ENCODE results near the gene L2HGDH. TPM values are rescaled to one million over a fixed set of nuclear protein-coding genes. Genes with fewer than 3 reads are reported as not detected.

The L2HGDH gene
- total and polyA plus RNA-seq, 9 of the 15 experiments (the other 6 are each of a cell fraction or from before 2014, with no cell fraction given) = 1.7 to 16.1 (median 10.5) TPM

GRCh38 chr14:50354527-50354926 lies 42.5 kb upstream of the L2HGDH start:
- WGBS (ENCODE audit: insufficient coverage, low coverage, missing lambda C conversion rate) = 0% methylated on average over 1 of the region's 1 CpG
- intact Hi-C loops (cut with micrococcal nuclease) = no loop called here
- Histone ChIP-seq H3K4me2 (ENCODE audit: insufficient read depth, low read length) (no peak overlapping the region), H3K36me3 (ENCODE audit: control insufficient read depth, insufficient read depth, low read length) (no peaks in the 10 kb centered on the region), H3K4me3 (no peak overlapping the region), H4K20me1 (replicated peaks; ENCODE audit: control insufficient read depth, insufficient read depth, low read length) (no peaks in the 10 kb centered on the region), H2AFZ (ENCODE audit: low read depth, low read length) (no peak overlapping the region), H3K9me1 (ENCODE audit: control insufficient read depth, insufficient read depth, low read length) (no peaks in the 10 kb centered on the region), H3K9me3 (replicated peaks; ENCODE audit: control insufficient read depth, insufficient read depth, low read depth, low read length) (no peaks in the 10 kb centered on the region), H3K27me3 (ENCODE audit: control insufficient read depth in 2 of 2, insufficient read depth in 2 of 2, low read length in 2 of 2) (no peaks in the 10 kb centered on the region), H3K4me1 (replicated peaks in 1 of 2; ENCODE audit: control insufficient read depth in 2 of 2, insufficient read depth in 2 of 2, low read length in 2 of 2) (no peaks in the 10 kb centered on the region; a peak in 2 of 5 replicates), H3K79me2 (ENCODE audit: control insufficient read depth, insufficient read depth, low read length) (no peaks in the 10 kb centered on the region), H3K9ac (ENCODE audit: insufficient read depth in 1 of 2, low read depth in 2 of 2, low read length in 2 of 2) (no peak overlapping the region), H3K27ac (ENCODE audit: extremely low read depth, low read depth, low read length) (no peak overlapping the region)
- DNase-seq (ENCODE audit: extremely low read depth in 1 of 4, low spot score in 3 of 4) = no peak
- FAIRE-seq = no peak
- no TSS peak for BruUV-seq (replicated peaks)
- in situ Hi-C loops (cut with MboI) = no loop called here
- no peak for TF ChIP-seq NR3C1 (CRISPR knock-in tag; IDR thresholded peaks at IDR 0.05)
- no peak for TF ChIP-seq PHTF2 (CRISPR knock-in tag; IDR thresholded peaks at IDR 0.05)
- no peak for TF ChIP-seq SMAD1 (IDR thresholded peaks at IDR 0.05; ENCODE audit: low read depth, low read length, partially characterized antibody)
- TF ChIP-seq, protein P1, sequence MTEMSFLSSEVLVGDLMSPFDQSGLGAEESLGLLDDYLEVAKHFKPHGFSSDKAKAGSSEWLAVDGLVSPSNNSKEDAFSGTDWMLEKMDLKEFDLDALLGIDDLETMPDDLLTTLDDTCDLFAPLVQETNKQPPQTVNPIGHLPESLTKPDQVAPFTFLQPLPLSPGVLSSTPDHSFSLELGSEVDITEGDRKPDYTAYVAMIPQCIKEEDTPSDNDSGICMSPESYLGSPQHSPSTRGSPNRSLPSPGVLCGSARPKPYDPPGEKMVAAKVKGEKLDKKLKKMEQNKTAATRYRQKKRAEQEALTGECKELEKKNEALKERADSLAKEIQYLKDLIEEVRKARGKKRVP (CRISPR knock-in tag; IDR thresholded peaks at IDR 0.05) = no peak
- no peak for TF ChIP-seq CCNT2 (IDR thresholded peaks at IDR 0.05; ENCODE audit: borderline replicate concordance, extremely low read depth, insufficient read length, low read depth, low read length)
- TF ChIP-seq GATA2 (CRISPR knock-in tag; IDR thresholded peaks at IDR 0.05) = no peak
- no peak for TF ChIP-seq ZFP36 (IDR thresholded peaks at IDR 0.05; ENCODE audit: low read depth, low read length, partially characterized antibody)
- no peak for TF ChIP-seq RBBP5 (IDR thresholded peaks at IDR 0.05; ENCODE audit: borderline replicate concordance, insufficient read depth, low read length, poor library complexity, severe bottlenecking)
- TF ChIP-seq ZNF354B (CRISPR knock-in tag; IDR thresholded peaks at IDR 0.05) = no peak
- no peak for TF ChIP-seq SMARCA5 (IDR thresholded peaks at IDR 0.05)
- TF ChIP-seq CREM (IDR thresholded peaks at IDR 0.05; ENCODE audit: low read depth) = no peak
- no peak for TF ChIP-seq SMARCE1 (IDR thresholded peaks at IDR 0.05)
- TF ChIP-seq EWSR1 (IDR thresholded peaks at IDR 0.05; ENCODE audit: borderline replicate concordance, low read depth, partially characterized antibody) = no peak
- no peak for TF ChIP-seq HDAC2 (IDR thresholded peaks at IDR 0.05)
- no peak for TF ChIP-seq XRCC4 (IDR thresholded peaks at IDR 0.05; ENCODE audit: extremely low read depth, insufficient read depth, insufficient read length)
- TF ChIP-seq NFYB (IDR thresholded peaks at IDR 0.05; ENCODE audit: extremely low read depth, insufficient read length) = no peak
- TF ChIP-seq USF2 (CRISPR knock-in tag; IDR thresholded peaks at IDR 0.05) = no peak
- TF ChIP-seq BRF1 (IDR thresholded peaks at IDR 0.05; ENCODE audit: borderline replicate concordance, extremely low read depth, insufficient read length) = no peak
- no peak for TF ChIP-seq E2F4 (CRISPR knock-in tag; IDR thresholded peaks at IDR 0.05; ENCODE audit: low read depth)
- TF ChIP-seq U2AF2 (optimal IDR thresholded peaks at IDR 0.05; ENCODE audit: low read depth, low read length) = no peak
- ChIA-PET CTCF (ENCODE audit: low intra/inter-chr PET ratio) (no interaction called here), POLR2A (no interaction called here)
- ATAC-seq = no peak
